Measurements from ENCODE around the gene GHR. TPM values are rescaled to one million over a fixed set of nuclear protein-coding genes. Genes with fewer than 3 reads are reported as not detected.
A peak's percentile ranks its signal among the peaks of the same experiment; 100 is the strongest.

GHR gene
- total RNA-seq (2014; rRNA removed; shearing (Covaris generic)) = 0.28 and 0.96 TPM in 2 replicates

DNA sequence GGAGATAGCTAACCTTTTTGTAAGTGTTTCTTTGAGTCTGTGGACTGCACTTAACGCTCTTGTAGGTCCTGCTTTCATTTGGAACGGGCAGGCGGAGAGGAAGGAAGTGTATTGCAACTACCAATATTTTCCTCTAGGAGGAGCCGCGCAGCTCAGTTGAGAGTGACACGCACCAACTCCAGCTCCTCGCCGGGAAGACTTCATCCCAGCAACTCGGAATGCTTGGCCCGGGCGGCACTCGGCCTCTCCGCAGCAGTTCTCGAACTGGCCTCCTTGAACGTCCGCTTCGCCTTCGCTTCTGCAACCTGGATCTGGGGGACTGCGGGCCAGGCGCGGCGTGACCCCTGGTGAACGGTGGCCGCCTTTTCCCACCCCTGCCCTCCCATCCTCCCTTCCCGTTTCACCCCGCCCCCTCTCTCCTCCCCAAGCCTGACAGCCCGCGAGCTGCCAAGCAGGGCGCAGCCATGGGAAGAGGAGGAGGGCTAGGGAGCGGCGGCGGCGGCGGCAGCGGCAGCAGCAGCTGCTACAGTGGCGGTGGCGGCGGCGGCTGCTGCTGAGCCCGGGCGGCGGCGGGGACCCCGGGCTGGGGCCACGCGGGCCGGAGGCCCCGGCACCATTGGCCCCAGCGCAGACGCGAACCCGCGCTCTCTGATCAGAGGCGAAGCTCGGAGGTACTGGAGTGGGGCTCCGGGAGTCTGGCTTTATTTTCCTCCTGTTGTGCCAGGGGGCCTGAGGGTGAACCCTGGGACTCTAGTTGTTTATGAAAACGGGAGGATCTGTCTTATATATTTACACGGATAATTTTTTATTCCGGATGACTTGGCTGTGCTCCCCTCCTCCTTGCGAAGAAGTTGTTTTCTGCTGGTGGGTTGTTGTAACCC is at the start of gene GHR:
Gene GHR (plus strand): TSS at position 155 of the 881 bp plus-strand sequence. CDS start 142,436 bp downstream, outside the sequence.
- peak within 1 kb of the TSS; percentile 53 for H3K4me3 ChIP-seq (ENCODE audit: insufficient read depth, low read depth, low read length)
- H3K27me3 ChIP-seq (ENCODE audit: control insufficient read depth, insufficient read depth, low read length) = peaks cover 17% of the 10 kb centered on the region
- peak; percentile 82 for DNase-seq
- no peaks in the 10 kb centered on the region for H3K36me3 ChIP-seq (replicated peaks; ENCODE audit: control insufficient read depth, insufficient read depth, low read length)

DNA sequence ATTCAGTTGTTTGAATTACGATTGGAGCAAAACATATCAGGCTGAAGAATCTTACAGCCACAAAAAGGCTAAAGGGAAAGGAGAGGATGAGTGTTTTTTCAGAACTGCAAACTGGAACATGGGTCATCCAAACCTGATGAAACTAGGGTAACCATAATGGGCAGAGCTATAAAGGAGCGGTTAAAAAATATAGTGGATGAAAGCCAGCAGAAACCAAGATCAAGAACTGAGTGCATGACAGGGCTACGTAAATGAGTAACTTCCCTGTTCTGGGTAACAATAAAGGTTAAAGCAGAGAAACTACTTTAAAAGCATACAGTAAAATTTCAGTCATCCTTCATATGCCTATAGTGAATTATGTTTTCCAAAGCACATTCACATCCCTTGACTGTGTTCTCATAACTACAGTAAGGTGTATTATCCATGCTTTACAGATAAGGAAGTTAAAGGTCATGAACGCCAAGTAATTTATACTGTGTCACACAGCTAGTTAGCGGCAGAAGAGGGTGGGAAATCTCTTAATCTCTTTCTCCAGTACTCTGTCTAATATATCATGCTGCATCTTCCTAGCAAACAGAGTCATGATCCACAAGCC is 48.5 kb upstream of the GHR start:
- no peaks in the 10 kb centered on the region for H3K36me3 ChIP-seq (replicated peaks; ENCODE audit: control insufficient read depth, insufficient read depth, low read length)
- DNase-seq = no peak
- no peak overlapping the region for H3K4me3 ChIP-seq (ENCODE audit: insufficient read depth, low read depth, low read length)
- H3K27me3 ChIP-seq (ENCODE audit: control insufficient read depth, insufficient read depth, low read length) = no peaks in the 10 kb centered on the region

DNA sequence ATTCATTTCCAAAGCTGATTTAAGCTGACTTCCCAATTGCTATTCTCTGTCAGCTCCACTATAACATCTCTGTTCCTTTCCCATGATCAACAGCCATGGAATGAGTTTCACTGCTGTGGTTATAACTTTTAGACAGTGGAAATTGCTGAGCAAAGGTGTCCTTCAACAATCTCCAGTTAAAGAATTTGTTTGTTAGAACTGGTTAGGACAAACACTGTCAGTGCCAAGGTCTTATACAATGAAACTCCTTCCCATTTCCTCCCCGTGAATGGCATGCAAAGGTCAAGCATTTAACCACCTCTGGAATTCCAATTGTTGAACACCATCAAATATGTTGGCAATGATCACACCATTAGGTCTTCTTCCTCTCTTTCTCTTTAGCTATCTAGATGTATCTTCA is 45.7 kb upstream of the GHR start:
- H3K4me3 ChIP-seq (ENCODE audit: insufficient read depth, low read depth, low read length) = no peak overlapping the region
- no peaks in the 10 kb centered on the region for H3K27me3 ChIP-seq (ENCODE audit: control insufficient read depth, insufficient read depth, low read length)
- no peaks in the 10 kb centered on the region for H3K36me3 ChIP-seq (replicated peaks; ENCODE audit: control insufficient read depth, insufficient read depth, low read length)
- no peak for DNase-seq

DNA sequence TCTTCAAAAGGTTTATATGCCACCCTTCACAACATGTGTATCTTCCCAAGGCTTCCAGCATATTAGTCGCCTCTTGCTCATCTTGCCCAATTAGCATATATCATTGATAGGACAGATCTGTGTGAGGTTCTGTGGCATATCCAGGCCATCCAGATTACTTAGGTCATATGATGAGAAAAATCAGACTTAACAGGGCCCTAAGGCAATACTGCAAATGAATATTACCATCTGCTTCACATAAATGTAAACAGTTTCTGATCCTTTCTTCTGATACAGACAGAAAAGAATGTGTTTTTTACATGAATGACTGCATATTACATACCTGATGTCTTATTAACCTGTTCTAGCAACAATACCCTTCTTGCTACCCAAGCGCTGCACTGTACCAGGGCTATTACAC is 41.3 kb upstream of the GHR start:
- H3K4me3 ChIP-seq (ENCODE audit: insufficient read depth, low read depth, low read length) = no peak overlapping the region
- DNase-seq = no peak
- H3K27me3 ChIP-seq (ENCODE audit: control insufficient read depth, insufficient read depth, low read length) = no peaks in the 10 kb centered on the region
- H3K36me3 ChIP-seq (replicated peaks; ENCODE audit: control insufficient read depth, insufficient read depth, low read length) = no peaks in the 10 kb centered on the region

DNA sequence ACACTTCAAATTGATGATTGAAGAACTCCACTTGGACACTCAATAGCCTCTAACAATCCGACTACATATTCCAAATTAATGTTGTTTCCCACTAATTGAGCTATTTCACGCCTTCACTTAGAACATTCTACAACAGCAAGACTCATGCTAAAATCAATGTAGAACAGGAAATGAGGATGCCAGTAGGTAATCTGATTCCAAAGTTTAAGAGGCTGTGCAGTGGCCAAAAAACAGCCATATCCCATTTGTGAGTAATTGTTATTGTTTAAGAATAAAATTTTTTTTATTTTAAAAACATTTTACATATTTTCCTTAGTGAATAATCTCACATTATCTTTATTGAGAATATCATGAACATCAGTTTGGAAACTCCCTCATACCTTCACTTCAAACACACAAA is 35.7 kb upstream of the GHR start:
- Histone ChIP-seq H3K36me3 (replicated peaks; ENCODE audit: control insufficient read depth, insufficient read depth, low read length) (no peaks in the 10 kb centered on the region), H3K4me3 (ENCODE audit: insufficient read depth, low read depth, low read length) (no peak overlapping the region), H3K27me3 (ENCODE audit: control insufficient read depth, insufficient read depth, low read length) (no peaks in the 10 kb centered on the region)
- no peak for DNase-seq

DNA sequence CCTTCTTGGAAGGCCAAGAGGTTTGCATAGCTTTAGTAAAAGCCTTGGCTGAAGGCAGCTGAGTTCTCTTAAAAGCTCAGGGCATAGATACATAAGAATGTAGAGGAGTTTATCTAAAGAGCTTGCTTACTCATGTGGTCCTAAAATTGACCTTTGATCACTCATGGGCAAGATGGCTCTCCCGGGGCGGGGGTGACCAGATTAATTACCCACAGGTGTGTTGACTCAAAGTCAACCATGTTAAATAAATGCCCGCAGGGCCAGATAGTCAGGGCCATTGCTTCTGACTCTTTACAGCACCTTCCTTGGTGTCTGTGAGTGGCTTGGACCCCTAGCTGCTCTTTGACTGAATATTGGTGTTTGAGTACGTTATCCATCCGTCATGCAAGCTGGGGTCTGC is 33.1 kb upstream of the GHR start:
- no peak for DNase-seq
- Histone ChIP-seq H3K27me3 (ENCODE audit: control insufficient read depth, insufficient read depth, low read length) (no peaks in the 10 kb centered on the region), H3K4me3 (ENCODE audit: insufficient read depth, low read depth, low read length) (no peak overlapping the region), H3K36me3 (replicated peaks; ENCODE audit: control insufficient read depth, insufficient read depth, low read length) (no peaks in the 10 kb centered on the region)

DNA sequence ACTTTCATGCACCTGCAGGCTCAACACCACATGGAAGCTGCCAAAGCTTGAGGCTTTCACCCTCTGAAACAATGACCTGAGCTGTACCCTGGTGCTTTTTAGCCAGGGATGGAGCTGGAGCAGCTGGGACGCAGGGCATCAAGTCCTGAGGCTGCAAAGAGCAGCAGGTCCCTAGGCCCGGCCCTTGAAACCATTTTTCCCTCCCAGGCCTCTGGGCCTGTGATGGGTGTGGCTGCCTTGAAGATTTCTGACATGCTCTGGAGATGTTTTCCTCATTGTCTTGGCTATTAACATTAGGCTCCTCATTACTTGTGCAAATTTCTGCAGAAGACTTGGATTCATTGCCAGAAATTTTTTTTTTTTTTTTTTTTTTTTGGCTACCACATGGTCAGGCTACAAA is 30.3 kb upstream of the GHR start:
- DNase-seq = no peak
- no peak overlapping the region for H3K4me3 ChIP-seq (ENCODE audit: insufficient read depth, low read depth, low read length)
- no peaks in the 10 kb centered on the region for H3K27me3 ChIP-seq (ENCODE audit: control insufficient read depth, insufficient read depth, low read length)
- H3K36me3 ChIP-seq (replicated peaks; ENCODE audit: control insufficient read depth, insufficient read depth, low read length) = no peaks in the 10 kb centered on the region

DNA sequence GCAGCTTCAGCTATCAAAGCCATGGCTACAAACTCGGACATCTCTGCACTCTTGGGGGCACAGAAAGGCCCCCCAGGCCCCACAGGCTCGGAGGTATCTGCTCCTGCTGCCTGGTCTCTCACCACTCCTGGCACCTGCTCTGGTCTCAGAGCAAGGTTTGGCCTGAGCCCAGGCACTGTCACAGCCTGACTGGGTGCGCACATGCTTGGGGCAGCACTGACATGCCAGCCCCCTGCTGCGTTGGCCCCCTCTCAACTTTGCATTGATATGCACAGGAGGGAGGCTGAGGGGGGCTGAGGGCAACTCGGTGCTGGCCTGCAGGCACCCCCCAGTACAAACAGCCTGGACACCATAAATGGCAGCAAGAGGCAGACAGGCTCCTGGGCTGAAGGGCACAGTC is 27.1 kb upstream of the GHR start:
- no peak overlapping the region for H3K4me3 ChIP-seq (ENCODE audit: insufficient read depth, low read depth, low read length)
- no peaks in the 10 kb centered on the region for H3K36me3 ChIP-seq (replicated peaks; ENCODE audit: control insufficient read depth, insufficient read depth, low read length)
- DNase-seq = no peak
- H3K27me3 ChIP-seq (ENCODE audit: control insufficient read depth, insufficient read depth, low read length) = no peaks in the 10 kb centered on the region

DNA sequence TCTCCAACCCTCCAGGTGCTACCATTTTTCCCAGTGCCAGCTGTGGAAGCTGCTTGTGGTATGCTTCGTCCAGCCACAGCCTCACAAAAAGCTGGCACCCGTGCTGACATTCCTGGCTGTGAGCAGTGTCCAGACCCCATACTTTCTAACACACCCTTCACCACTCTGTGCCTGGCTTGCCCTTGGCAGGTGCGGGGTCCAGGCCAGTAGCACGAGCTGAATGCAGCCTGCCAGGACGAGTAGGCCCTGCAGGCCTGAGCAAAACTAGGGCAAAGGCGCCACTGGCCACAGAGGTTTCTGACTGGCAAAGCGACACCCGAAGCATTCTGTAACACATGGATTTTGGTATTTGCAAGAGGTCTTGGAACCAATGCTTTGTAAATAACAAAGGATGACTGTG is 26.0 kb upstream of the GHR start:
- no peak overlapping the region for H3K4me3 ChIP-seq (ENCODE audit: insufficient read depth, low read depth, low read length)
- no peak for DNase-seq
- H3K36me3 ChIP-seq (replicated peaks; ENCODE audit: control insufficient read depth, insufficient read depth, low read length) = no peaks in the 10 kb centered on the region
- no peaks in the 10 kb centered on the region for H3K27me3 ChIP-seq (ENCODE audit: control insufficient read depth, insufficient read depth, low read length)

DNA sequence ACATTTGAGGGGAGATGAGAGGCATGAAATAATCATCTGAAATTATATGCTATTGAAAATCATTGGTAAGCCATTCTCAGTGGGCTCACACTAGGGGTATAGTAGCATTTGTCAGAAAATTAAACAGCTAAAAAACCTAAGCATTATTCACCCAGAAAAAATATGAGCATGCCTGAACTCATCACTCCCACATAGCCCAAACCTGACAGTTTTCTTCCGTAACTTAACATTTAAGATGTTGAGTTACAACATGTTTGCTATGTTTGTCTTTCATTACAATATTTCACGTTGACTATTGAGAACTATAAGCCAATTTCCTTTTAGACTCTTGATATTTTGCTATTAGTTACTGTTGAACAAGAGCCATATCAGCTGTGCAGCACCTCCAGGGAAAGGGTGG is 23.5 kb upstream of the GHR start:
- Histone ChIP-seq H3K36me3 (replicated peaks; ENCODE audit: control insufficient read depth, insufficient read depth, low read length) (no peaks in the 10 kb centered on the region), H3K27me3 (ENCODE audit: control insufficient read depth, insufficient read depth, low read length) (no peaks in the 10 kb centered on the region), H3K4me3 (ENCODE audit: insufficient read depth, low read depth, low read length) (no peak overlapping the region)
- DNase-seq = no peak

DNA sequence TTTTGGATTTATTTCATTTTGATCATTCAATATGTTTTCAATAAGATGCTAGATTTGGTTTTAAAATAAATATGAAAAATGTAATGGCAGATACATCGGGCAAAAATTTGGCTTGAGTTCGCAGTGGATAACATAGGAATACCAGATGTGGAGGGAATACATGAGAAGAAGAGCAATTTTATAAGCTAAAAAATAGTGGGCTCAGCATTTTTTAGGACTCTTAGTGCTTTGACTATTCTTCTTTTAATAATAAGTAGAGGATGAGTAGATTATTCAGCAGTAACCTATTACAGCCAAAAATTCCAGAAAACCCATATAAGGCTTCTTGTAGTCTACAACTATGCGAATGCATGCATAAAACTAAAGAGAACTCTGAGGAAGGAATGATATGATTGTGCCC is 22.8 kb upstream of the GHR start:
- H3K4me3 ChIP-seq (ENCODE audit: insufficient read depth, low read depth, low read length) = no peak overlapping the region
- no peak for DNase-seq
- H3K36me3 ChIP-seq (replicated peaks; ENCODE audit: control insufficient read depth, insufficient read depth, low read length) = no peaks in the 10 kb centered on the region
- H3K27me3 ChIP-seq (ENCODE audit: control insufficient read depth, insufficient read depth, low read length) = no peaks in the 10 kb centered on the region

DNA sequence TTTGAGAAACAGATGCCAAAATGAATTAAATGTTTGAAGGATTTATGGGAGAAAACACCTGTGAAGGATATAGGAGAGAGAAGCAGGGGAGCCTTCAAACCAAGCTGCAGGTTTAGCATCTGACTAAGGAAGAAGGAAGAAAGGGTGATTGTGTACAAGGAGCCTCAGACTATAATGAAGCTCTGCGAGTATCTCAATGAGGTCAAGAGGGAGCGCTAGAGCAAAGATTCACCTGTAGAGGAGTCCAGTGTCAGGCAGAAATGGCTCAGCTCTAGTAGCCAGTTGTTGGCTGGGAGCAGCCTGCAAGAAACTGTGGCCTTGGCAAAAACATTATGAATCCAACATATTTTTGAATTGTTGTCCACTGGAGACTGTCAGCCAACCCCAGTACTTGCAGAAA is 20.0 kb upstream of the GHR start:
- Histone ChIP-seq H3K4me3 (ENCODE audit: insufficient read depth, low read depth, low read length) (no peak overlapping the region), H3K27me3 (ENCODE audit: control insufficient read depth, insufficient read depth, low read length) (no peaks in the 10 kb centered on the region), H3K36me3 (replicated peaks; ENCODE audit: control insufficient read depth, insufficient read depth, low read length) (no peaks in the 10 kb centered on the region)
- peak; percentile 13 for DNase-seq

DNA sequence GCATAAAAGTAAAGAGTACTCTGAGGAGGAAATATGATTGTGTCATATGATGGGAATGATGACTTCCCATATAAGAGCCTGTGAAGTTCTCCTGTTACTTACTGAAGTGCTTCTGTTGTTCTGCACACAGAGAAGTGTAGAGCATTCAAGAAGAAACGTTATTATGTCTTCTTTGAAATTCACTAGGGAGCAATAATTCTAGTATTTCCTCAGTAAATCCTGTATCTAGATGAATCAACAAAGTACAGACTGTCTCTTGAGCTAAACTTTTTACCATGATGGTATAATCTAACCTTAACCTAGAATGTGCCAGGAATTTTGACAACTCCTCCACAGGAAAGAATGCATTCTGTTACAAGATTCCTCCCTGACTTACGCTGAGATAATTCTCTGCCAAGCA is 18.9 kb upstream of the GHR start:
- H3K4me3 ChIP-seq (ENCODE audit: insufficient read depth, low read depth, low read length) = no peak overlapping the region
- H3K36me3 ChIP-seq (replicated peaks; ENCODE audit: control insufficient read depth, insufficient read depth, low read length) = no peaks in the 10 kb centered on the region
- H3K27me3 ChIP-seq (ENCODE audit: control insufficient read depth, insufficient read depth, low read length) = no peaks in the 10 kb centered on the region
- no peak for DNase-seq

DNA sequence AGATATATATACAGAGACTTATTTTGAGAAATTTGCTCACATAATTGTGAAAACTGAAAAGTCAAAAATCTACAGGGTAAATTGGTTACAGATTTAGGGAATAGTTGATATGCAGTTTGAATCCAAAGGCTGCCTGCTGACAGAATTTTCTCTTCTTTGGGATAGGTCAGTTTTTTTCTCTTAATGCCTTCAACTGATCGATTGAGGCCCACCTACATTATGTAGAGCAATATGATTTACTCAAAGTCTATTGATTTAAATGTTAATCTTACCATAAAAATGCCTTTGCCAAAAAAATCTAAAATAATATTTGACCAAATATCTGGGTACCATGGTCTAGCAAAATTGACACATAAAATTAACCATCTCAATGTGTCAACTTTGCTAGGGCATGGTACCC is 3.9 kb upstream of the GHR start:
- Histone ChIP-seq H3K4me3 (ENCODE audit: insufficient read depth, low read depth, low read length) (no peak overlapping the region), H3K36me3 (replicated peaks; ENCODE audit: control insufficient read depth, insufficient read depth, low read length) (no peaks in the 10 kb centered on the region), H3K27me3 (ENCODE audit: control insufficient read depth, insufficient read depth, low read length) (peaks cover 3% of the 10 kb centered on the region)
- DNase-seq = no peak

DNA sequence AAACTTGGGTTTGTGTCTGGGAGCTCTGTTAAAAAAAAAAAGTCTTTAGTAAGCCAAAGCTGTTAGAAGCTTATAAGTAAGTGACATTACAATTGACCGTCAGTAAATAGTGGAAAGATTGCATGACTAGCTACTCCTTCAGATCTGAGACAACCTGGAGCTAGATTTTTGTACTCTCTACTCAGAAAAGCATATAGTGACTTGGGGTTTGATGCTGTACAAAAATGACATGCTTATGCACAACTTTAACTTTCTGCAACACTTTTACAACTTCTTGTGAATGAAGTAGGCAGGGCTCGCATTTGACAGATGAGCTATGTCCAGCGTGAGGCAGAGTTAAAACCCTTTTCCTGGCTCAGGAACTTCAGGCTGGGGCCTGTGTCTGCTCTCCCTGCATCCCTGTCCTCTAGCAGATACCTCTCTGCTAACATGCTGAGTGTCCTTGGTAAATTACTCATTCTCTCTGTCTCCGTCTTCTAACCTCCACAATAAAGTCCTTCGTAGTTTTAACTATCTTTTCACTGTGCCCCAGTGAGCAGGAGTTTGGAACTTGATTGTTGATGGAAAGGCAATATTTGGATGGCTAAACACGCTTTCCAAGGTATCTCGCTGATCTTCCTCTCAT is 471 bp upstream of the GHR start:
- peaks cover 17% of the 10 kb centered on the region for H3K27me3 ChIP-seq (ENCODE audit: control insufficient read depth, insufficient read depth, low read length)
- no peak overlapping the region for H3K4me3 ChIP-seq (ENCODE audit: insufficient read depth, low read depth, low read length)
- no peak for DNase-seq
- no peaks in the 10 kb centered on the region for H3K36me3 ChIP-seq (replicated peaks; ENCODE audit: control insufficient read depth, insufficient read depth, low read length)
